ENCODE data around the gene CEP83. TPM values are rescaled to one million over a fixed set of nuclear protein-coding genes. Genes with fewer than 3 reads are reported as not detected.
"Not testable (repeated sequence)": the region's sequence is repeated elsewhere in the genome, so short reads cannot be mapped to it uniquely, and the experiment has no call there.

The CEP83 gene
- total RNA-seq, 1 donor = 11.8 TPM

DNA sequence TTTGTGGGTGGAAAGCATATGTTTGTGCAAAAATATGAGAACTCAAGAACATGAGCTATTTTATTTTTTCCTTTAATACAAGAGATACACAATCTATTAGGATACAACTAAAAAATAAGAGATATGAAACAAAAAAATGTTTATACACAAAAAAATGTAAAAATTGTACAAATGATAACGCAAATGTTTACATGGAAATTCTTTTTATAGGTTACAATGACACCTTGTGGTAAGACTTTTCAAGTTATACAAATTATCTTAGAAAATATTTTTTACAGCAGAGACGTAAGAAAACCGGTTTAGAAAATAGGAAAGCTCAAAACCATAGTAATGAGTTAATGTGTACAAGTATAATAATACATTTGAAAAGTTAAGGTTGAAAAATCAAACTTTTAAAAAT is 25.5 kb downstream of the CEP83 start:
- peak in 2 of 3 donors; percentile 10 to 57 for DNase-seq (ENCODE audit: low read depth in 2 of 3, low spot score in 2 of 3)

DNA sequence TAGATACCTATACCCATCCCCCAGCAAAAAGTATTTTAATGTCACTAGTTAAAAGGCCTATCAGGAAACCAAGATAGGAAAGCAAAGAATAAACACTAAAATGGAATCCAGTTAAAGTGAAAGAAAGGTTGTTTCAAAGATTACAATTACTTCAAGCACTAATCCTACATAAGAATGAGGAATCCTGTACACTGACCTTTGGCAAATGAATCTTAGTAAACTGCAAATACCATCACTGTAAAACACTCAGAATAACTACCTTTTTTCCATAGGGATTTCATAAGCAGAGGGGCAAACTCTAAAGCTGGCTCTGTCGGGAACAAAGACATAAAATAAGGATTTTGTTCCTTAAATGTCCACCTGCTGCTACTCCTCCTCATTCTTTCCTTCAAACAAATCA is 25.9 kb downstream of the CEP83 start:
- DNase-seq (ENCODE audit: low read depth in 2 of 3, low spot score in 2 of 3) = no peak

DNA sequence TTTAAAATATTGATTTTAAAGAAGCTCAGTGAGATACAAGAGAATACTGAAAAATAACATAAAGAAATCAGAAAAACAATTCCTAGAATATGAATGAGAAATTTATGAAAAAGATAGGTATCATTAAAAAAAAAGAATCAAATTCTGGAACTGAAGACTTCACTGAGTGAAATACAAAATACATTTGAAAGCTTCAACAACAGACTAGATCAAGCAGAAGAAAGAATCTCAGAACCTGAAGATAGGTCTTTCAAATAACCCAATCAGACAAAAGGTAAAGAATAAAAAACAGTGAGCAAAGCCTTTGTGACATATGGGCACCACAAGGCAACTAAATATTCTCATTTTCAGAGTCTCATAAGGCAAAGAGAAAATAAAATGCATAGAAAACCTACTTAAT is 29.4 kb downstream of the CEP83 start:
- peak in 1 of 3 donors; percentile 19 for DNase-seq (ENCODE audit: low read depth in 2 of 3, low spot score in 2 of 3)

DNA sequence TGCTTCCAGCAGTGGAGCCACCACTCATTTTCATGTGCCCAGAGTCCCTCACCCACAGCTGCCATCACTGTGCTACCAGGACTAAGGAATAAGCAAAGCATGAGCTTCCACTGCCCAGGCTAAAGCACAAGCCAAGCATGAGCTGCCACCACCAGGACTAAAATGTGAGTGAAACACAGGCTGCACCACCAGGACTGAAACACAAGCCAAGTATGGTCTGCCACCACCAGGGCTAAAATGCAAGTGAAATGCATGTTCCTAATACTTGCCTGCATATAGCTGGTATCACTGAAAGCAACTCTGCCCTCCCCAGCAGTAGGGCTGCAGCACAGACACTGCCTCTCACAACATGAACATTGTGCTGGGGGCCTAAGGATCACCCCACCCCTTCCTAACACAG is 30.0 kb downstream of the CEP83 start:
- DNase-seq (ENCODE audit: low read depth in 2 of 3, low spot score in 2 of 3) = no peak

DNA sequence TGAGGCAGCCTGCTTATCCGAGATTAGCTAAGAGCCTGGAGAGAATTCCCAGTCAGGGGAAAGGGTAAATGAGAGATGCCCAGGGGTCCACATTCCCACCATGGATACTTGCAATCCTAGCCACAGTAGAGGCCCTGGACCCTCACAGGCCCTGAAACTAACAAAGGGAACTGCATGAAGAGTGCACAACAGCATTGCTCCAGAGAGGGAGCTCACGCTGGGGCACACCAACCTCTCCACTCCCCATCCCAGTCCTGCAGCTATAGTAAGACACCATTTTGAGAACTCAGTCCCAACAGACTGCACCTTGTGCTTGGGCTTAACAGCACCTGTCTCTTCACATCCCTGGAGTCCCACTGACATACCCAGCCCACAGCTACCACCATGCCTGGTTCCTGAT is 30.5 kb downstream of the CEP83 start:
- no peak for DNase-seq (ENCODE audit: low read depth in 2 of 3, low spot score in 2 of 3)

DNA sequence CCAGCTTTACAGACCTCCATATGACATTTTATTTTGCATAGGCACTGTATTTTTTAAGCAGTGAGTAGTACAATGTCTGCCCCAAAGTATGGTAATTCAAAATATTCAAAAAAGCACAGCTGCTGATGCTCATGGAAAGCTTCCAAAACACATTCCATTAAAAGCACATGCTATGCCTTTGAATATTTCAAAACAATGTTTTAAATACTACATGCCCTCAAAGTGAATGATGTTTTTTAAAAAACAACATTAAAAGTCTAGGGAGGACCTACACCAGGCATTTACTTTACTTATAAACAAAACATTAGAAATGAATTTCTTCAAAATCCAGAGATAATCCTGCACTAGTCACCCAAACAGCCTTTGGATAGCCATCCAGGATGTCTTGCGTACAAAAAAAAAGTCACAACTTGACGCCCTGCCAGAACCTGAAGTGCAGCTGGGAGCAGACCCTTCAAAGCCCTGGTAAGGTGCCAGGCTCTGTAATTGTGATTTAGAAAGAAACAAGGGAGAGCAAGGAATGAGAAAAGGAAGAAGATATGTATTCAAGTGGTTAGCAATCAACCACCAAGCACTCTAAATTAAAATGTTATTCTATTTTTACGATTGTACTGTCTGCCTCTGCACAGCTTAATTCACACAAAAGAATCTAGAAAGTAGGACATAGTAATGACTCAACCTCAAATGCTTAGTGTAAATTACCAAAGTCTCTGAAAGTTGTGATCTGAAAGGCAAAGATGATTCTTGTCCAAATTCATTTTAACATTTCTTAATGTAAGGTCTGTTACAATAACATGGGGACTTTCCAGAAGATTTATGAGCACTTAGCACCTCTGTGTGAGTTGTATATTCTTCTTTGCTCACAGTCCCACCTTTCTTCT is 31.9 kb downstream of the CEP83 start:
- no peak for DNase-seq (ENCODE audit: low read depth in 2 of 3, low spot score in 2 of 3)

DNA sequence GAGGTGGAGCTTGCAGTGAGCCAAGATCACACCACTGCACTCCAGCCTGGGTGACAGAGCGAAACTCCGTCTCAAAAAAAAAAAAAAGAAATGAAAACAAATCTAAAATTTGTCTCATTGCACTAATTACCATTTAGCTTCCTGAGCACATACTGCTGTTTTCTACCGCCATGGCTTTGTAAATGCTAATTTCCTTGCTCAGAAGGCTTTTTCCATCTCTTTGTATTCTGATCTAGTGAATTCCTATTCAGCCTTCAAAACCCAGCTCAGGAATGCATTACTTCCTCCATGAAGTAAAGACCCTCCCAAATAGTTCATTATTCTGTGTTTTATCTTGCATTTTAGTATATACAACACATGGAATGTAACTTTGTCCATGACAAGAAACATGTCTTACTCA is 33.6 kb downstream of the CEP83 start:
- DNase-seq (ENCODE audit: low read depth in 2 of 3, low spot score in 2 of 3) = no peak

DNA sequence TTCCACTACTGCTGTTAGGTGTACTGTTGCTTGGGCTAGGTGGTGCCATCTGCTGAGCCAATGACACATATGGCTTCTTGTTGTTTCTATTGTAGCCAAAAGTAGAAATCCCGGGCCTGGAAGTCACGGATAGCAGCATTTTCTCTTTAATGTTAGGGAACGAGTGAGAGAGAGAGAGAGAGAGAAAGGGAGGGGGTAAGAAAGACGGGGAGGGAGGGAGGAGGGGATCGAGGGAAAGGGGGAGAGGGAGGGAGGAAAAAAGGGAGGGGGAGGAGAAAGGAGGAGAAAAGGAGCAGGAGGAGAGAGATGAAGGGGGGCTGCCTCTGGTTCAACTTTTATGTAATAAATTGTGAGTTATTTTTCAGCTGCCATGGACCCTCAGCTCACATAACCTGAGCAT is 34.8 kb downstream of the CEP83 start:
- not testable (repeated sequence) for DNase-seq (ENCODE audit: low read depth in 2 of 3, low spot score in 2 of 3)

DNA sequence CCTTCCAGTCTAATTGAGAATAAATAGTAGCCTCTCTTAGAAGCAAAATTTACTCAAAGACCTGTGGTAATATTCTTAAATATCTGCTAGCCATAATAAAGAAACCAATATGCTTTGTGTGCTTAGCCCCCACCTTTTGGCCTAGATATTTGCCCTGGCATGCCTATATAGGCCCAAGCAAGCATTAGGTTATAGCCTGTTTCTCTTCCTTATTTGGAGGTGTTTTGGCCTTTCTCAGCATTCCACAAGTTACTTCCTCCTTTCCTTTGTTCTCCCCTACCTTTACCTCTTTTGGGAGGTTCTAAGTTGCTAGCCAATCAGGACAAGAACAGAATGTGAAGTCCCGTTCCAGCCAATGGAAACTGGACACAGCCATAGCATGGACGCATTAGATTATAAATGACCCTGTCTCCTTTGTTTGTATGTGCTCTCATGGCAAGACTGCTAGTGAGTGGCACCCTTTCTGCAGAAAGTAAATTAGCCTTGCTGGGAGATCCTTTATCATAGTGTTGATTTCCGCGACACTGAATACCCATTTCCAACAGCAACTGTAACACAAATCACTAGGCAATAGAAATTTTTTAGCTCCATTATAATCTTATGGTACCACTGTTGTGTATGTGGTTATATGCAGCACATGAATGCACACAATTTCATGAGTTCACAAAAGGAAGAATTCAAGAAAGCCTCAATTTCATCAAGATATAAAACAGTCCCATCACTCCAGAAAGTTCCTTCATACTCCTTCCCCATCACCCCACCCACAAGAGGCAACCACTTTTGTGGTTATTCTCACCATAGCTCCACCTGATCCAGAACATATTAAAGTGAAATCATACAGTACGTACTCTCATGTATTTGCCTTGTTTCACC is 37.6 kb downstream of the CEP83 start:
- DNase-seq (ENCODE audit: low read depth in 2 of 3, low spot score in 2 of 3) = peak in 1 of 3 donors; percentile 24

DNA sequence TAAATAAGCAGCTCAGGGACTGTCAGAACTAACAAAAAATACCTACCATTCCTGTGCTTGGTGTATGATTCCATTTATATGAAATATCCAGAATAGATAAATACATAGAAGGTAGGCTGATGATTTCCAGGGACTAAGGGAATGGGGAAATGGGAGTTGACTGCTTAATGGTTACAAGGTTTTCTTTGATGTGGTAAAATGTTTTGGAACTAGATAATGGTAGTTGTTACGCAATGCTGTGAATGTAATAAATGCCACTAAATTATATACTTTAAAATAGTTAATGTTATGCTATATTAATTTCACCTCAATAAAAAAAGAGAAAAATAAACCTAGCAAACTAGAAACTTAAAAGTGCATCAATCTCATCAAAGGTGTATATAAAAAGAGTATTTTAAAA is 41.1 kb downstream of the CEP83 start:
- DNase-seq (ENCODE audit: low read depth in 2 of 3, low spot score in 2 of 3) = no peak

DNA sequence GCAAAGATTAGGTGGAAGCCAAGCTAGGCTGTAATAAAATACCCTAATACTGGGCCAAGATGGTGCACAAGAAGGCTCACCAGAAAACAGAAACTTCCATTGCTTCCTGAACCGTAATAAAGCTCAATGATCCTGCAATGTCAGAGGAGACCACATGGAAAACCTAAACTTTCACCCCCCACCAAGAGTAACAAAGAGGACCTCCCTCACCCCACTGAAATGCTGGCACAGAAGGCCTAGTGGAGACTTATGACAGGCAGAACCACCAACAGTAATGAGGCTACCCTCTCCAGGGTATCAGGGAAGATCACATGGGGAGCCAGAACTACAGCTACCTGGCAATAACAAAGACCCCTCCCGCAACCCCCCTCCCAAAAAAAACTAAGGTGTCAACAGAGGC is 43.1 kb downstream of the CEP83 start:
- no peak for DNase-seq (ENCODE audit: low read depth in 2 of 3, low spot score in 2 of 3)

DNA sequence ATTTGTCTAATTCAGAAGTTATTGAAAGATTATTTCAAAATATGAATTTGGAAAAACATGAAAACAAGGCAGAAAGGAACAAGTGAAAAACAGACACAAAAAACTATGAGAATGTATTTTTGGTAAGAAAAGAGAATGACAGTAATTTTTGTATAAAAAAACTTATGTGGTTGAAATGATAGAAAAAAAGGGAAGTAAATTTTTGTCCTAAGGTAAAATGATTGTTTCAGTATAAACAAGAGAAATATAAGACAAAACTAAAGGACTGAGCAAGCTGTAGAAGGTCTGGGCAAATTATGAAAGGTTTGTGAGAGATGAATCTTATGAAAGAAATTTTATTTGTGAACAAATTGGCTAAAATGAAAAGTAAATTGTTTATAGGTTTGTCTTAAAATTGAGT is 44.6 kb downstream of the CEP83 start:
- DNase-seq (ENCODE audit: low read depth in 2 of 3, low spot score in 2 of 3) = peak in 1 of 3 donors; percentile 36

DNA sequence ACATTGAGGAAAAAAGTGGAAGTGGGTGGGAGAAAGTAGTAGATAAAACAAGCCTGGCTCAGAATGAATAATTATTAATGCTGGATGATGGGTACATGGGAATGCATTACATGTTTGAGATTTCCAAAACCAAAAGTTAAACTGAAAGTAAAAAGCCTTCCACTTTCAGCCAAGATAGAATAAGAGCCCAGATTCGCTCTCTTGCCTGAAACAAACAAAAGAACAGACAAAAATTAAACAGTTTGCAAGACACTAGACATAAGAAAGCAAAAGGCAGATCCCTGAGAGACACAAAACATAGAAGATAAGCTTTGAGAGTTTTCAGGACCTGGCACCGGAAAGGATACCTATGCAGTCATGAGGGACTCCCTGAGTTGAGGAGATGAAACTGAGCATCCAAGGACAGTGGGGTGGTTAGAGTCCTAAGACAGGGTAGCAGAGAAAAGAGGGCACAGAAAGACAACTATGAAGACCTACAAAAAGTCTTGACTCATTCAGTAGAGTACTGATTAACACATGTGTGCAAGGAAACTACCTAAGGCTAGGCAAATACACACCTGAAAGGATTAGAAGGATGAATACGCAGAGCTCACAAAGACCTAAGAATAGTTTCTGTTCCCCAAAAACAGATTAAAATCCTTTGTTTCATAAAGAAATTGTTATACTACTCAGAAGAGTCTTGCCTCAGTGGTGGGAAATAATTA is 54.1 kb downstream of the CEP83 start:
- DNase-seq (ENCODE audit: low read depth in 2 of 3, low spot score in 2 of 3) = no peak

DNA sequence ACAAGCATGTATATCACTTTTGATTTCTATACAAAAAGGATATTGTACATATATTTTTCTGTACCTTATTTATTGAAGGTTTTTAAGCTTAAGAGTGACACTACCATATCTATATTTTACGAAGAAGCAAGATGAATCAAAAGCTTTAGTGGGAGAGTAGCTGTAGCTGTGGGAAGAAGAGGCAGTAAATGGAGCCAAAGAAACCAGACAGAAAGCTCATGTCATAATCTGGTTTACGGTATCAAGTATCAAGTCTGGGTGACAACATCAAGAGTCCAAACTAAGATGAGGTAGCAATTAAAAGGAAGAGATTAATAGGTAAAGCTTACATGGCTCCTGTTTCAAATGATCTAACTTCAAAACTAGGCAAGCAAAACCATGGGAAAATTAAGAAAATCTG is 54.8 kb downstream of the CEP83 start:
- no peak for DNase-seq (ENCODE audit: low read depth in 2 of 3, low spot score in 2 of 3)

DNA sequence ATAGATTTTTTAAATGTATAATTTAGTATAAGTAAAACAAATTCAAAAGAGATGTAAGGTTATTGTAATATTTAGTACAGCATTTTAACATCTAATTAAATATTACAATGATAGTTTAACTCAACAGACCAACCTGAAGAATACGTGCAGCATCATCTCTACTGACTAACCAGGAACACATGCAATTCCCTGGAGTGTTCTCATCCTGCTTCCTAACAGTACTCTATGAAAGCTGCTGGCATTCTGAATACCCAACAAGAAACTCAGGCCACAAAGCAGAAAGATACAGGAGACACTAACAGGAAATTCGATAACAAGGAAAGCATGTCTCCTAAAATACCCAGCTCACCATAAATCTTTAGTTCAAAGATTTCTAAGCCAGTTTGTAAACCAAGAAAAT is 58.3 kb downstream of the CEP83 start:
- no peak for DNase-seq (ENCODE audit: low read depth in 2 of 3, low spot score in 2 of 3)

DNA sequence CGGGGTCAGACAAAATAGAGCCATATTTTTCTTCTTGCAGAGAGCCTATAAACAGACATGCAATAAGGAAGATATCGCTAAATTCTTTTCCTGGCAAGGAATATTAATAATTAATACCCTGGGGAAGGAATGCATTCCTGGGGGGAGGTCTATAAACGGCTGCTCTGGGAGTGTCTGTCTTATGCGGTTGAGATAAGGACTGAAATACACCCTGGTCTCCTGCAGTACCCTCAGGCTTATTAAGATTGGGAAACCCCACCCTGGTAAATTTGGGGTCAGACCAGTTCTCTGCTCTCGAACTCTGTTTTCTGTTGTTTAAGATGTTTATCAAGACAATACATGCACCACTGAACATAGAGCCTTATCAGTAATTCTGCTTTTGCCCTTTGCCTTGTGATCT is 61.0 kb downstream of the CEP83 start:
- DNase-seq (ENCODE audit: low read depth in 2 of 3, low spot score in 2 of 3) = peak in 1 of 3 donors; percentile 6

DNA sequence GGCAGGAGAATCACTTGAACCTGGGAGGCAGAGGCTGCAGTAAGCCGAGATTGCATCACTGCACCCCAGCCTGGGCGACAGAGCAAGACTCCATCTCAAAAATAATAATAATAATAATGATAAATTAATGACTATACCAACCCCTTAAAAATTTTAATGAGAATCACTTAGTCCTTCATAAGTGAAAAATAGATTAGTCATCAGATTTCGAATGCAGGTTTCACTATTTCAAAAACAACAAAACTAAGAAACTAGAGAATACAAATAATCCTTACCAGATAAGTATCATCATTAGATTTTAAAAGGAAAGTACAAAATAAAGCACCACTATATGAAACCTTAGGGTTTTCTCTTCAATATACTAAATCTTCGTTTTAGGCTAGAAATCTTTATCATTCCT is 62.3 kb downstream of the CEP83 start:
- DNase-seq (ENCODE audit: low read depth in 2 of 3, low spot score in 2 of 3) = no peak

DNA sequence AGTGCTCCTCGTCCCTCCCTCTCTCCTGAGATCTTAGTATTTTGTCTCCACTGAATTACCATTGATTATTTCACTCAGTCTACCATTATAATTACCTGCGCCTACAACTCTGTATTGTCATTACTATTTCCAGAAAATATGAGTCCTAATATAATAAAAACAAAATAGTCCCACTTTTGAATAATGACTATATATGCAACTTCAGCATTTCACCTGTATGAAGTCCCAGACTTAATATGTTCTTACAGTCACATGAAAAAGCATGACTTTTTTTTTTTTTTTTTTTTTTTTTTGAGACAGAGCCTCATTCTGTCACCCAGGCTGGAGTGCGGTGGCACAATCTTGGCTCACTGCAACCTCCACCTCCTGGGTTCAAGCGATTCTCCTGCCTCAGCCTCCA is 63.7 kb downstream of the CEP83 start:
- DNase-seq (ENCODE audit: low read depth in 2 of 3, low spot score in 2 of 3) = not testable (repeated sequence)

DNA sequence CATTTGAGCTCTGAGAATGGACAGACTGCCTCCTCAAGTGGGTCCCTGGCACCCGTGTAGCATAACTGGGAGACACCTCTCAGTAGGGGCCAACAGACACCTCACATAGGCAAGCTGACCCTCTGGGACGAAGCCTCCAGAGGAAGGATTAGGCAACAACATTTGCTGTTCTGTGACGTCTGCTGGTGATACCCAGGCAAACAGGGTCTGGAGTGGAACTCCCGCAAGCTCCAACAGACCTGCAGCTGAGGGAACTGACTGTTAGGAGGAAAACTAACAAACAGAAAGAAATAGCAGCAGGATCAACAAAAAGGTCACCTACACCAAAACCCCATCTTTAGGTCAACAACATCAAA is 69.6 kb downstream of the CEP83 start:
- no peak for DNase-seq (ENCODE audit: low read depth in 2 of 3, low spot score in 2 of 3)

DNA sequence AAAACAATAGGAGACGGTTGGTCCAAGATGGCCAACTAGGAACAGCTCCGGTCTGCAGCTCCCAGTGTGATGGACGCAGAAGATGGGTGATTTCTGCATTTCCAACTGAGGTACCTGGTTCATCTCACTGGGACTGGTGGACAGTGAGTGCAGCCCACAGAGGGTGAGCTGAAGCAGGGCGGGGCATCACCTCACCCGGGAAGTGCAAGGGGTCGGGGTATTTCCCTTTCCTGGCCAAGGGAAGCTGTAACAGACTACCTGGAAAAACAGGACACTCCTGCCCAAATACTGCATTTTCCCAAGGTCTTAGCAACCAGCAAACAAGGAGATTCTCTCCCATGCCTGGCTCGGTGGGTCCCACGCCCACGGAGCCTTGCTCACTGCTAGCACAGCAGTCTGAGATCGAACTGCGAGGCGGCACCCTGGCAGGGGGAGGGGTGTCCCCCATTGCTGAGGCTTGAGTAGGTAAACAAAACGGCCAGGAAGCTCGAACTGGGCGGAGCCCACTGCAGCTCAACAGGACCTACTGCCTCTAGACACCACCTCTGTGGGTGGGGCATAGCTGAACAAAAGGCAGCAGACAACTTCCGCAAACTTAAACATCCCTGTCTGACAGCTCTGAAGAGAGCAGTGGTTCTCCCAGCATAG is 70.1 kb downstream of the CEP83 start:
- DNase-seq (ENCODE audit: low read depth in 2 of 3, low spot score in 2 of 3) = not testable (repeated sequence)

DNA sequence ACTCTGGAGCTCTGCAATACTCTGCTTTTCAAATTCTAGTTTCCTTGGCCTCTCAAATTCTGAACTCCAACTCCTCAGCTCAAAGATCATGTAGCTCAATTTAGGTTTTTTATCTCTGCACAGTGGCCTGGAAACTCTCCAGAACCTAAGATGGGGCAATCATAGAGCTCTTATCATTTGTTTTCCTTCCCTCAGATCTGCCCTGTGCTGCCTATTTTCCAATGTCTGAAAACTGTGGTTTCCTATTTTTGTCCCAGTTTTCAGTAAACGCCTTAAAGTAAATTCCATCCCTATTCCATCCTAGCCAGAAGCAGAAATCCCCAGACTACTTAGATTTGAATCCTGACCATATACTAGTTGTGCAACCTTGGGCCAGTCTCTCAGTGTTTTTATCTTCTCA is 73.2 kb downstream of the CEP83 start:
- DNase-seq (ENCODE audit: low read depth in 2 of 3, low spot score in 2 of 3) = no peak
